Heart right ventricle (tissue), 16 donors: Measurements from ENCODE around the gene TAC4. TPM values are rescaled to one million over a fixed set of nuclear protein-coding genes. Genes with fewer than 3 reads are reported as not detected.

Experiments used
- ATAC-seq, 8 donors: fragments of 200-7000 bp; cut with Tn5 transposase; one replicate each; pipeline ENCODE4 v1.9.1; 2020; ENCODE audit warnings: mild to moderate bottlenecking in 8 of 8, moderate library complexity in 8 of 8, moderate number of reproducible peaks in 1 of 8
- DNase-seq, 2 donors: peaks; one replicate each; pipeline ENCODE4 v3.0.0-alpha.2; 2020
- H3K27ac ChIP-seq, 10 donors: fragments of 200-600 bp; sonication (generic) in 2 of 10; one replicate each; pipeline versions ENCODE4 v1.5.0 to v1.8.0; 2020 to 2022; ENCODE audit warnings: mild to moderate bottlenecking in 3 of 10
- H3K27me3 ChIP-seq, 7 donors: fragments of 200-600 bp; one replicate each; pipeline ENCODE4 v1.8.0; 2021 to 2022; ENCODE audit warnings: mild to moderate bottlenecking in 2 of 7
- H3K36me3 ChIP-seq, 9 donors: fragments of 200-600 bp; sonication (generic) in 1 of 9; one replicate each; pipeline versions ENCODE4 v1.5.0 to v1.8.0; 2020 to 2022; ENCODE audit warnings: mild to moderate bottlenecking in 2 of 9
- H3K4me1 ChIP-seq, 9 donors: fragments of 200-600 bp; sonication (generic) in 1 of 9; one replicate each; pipeline versions ENCODE4 v1.5.0 to v1.8.0; 2020 to 2022; ENCODE audit warnings: mild to moderate bottlenecking in 4 of 9
- H3K4me3 ChIP-seq, 10 donors: fragments of 200-600 bp; sonication (generic) in 2 of 10; one replicate each; pipeline versions ENCODE4 v1.5.0 to v1.8.0; 2020 to 2022; ENCODE audit warnings: mild to moderate bottlenecking in 7 of 10, moderate library complexity in 2 of 10
- H3K9me3 ChIP-seq, 11 donors: fragments of 200-600 bp in 10 of 11; sonication (generic) in 2 of 11; one replicate each; pipeline versions ENCODE4 v1.5.0 to v1.8.0; 2013 to 2022; ENCODE audit warnings: mild to moderate bottlenecking in 2 of 11, control low read depth in 1 of 11, moderate library complexity in 1 of 11
- WGBS, 2 donors: extraction: QIAGEN DNeasy Blood & Tissue Kit; methylation state at CpG; one replicate each; pipeline ENCODE4 v1.1.7; 2013; ENCODE audit warnings: inconsistent platforms in 1 of 2; 5-methylcytosine and 5-hydroxymethylcytosine counted together
- intact Hi-C, 10 donors: fragments of 100-400 bp; cut with DNase I; formaldehyde crosslinking; loops; one replicate each; pipeline versions ENCODE4 v1.11.1 to v1.14.2; 2022
- polyA plus RNA-seq, 2 donors: library from polyadenylated mRNA; stranded (reverse); fragments of 200-250 nt; gene quantifications; one replicate each; pipeline ENCODE4 v1.2.3, GENCODE V29; 2013
- total RNA-seq, 10 donors: library from RNA; stranded (reverse); fragmentation: NEBNext Ultra II Directional in 3 of 10; extraction: Animal tissue kit (Norgen Biotek cat#: 25700) in 3 of 10; gene quantifications; one replicate each; pipeline versions ENCODE4 v1.2.1 to v1.2.4, GENCODE V29; 2021 to 2023
- TF ChIP-seq, protein P1 (sequence below), 9 donors: fragments of 200-600 bp; sonication (generic) in 2 of 9; IDR thresholded peaks; one replicate each; pipeline versions ENCODE4 v1.5.0 to v1.8.0; 2021 to 2022; ENCODE audit warnings: antibody characterized with exemption in 9 of 9, mild to moderate bottlenecking in 5 of 9, moderate library complexity in 1 of 9
- donor health status: Arrhythmogenic right ventricular cardiomyopathy.
- donor health status: ischemic (EF 13 %, LVEDD 7.1; RV severe dilation, severe dysfunction).
- donor health status: healthy with polysubstance abuse.
- donor health status: DM: no; HTN: yes; CAD: no.
- donor health status: DM: no; HTN: no; CAD: no.
- donor health status: ischemic (EF 25% LVEDD 6.9; RV normal size, moderate dysfunction).
- donor health status: ischemic (EF 25% LVEDD 5.7; RV mildly dilated, moderate dysfunction).
- donor health status: healthy.
- donor health status: DM: yes; HTN: yes; CAD: no.
- donor health status: Ischemic cardiomyopathy.
- donor health status: ischemic (EF 35%, LVEDD 5.7; RV mildly dilated, moderate dysfunction).
- donor health status: nonischemic (EF 11% LVEDD 7.7; RV severe dilation, severe dysfunction).
- donor health status: DM: yes; HTN: yes; CAD: no.
- donor health status: PGD.
- donor health status: ischemic (EF 29% LVEDD 5.4; RV normal size, mild dysfunction).
- donor health status: nonischemic (EF 23%, LVEDD 6.1; RV moderate dilation, normal function).

Gene TAC4
- total and polyA plus RNA-seq, 12 donors: 0.78 to 2.7 (median 0.94) TPM; not detected in 9

GRCh38 chr17:49841548-49841947, 6.3 kb downstream of the TAC4 start:
- intact Hi-C loops: loop anchor here in 1 of 10 donors (10.0 kb wide), 1 partner anchor 57 kb away; the partner anchor contains the start of gene KAT7
- H3K36me3 ChIP-seq: peaks cover 0 to 13% (median 0%) of the 10 kb centered on the region in 9 donors
- DNase-seq: no peak
- no peak for ATAC-seq
- H3K27me3 ChIP-seq: no peaks in the 10 kb centered on the region
- no peaks in the 10 kb centered on the region for H3K9me3 ChIP-seq
- peaks cover 12 to 44% (median 36%) of the 10 kb centered on the region in 9 donors for H3K4me1 ChIP-seq
- TF ChIP-seq, protein P1, sequence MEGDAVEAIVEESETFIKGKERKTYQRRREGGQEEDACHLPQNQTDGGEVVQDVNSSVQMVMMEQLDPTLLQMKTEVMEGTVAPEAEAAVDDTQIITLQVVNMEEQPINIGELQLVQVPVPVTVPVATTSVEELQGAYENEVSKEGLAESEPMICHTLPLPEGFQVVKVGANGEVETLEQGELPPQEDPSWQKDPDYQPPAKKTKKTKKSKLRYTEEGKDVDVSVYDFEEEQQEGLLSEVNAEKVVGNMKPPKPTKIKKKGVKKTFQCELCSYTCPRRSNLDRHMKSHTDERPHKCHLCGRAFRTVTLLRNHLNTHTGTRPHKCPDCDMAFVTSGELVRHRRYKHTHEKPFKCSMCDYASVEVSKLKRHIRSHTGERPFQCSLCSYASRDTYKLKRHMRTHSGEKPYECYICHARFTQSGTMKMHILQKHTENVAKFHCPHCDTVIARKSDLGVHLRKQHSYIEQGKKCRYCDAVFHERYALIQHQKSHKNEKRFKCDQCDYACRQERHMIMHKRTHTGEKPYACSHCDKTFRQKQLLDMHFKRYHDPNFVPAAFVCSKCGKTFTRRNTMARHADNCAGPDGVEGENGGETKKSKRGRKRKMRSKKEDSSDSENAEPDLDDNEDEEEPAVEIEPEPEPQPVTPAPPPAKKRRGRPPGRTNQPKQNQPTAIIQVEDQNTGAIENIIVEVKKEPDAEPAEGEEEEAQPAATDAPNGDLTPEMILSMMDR (IDR thresholded peaks at IDR 0.05): no peak
- H3K4me3 ChIP-seq: no peak overlapping the region
- H3K27ac ChIP-seq: no peak overlapping the region
- 97 to 100% methylated on average over 2 to 3 of the region's 3 CpGs for WGBS, 2 donors

DNA sequence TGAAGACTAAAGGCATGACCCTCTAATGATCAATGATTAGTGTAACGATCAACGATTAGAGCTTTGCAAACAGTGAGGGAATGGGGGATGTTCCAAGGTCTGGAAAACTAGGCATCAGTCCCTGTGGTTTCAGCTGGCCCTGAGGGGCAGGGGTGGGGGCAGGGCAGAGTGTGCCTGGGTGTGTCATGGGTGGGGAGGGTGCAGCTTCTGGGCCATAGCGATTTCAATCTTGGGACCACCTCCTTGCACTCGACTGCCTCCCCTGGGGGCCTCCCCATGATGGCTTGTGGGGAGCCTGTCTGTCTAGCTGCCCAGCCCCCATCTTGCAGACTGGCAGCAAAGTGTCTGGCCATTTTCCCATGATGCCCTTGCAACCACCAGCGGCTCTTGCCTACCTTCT, 8.4 kb downstream of the TAC4 start:
- 69 to 70% methylated on average over 5 of the region's 5 CpGs for WGBS, 2 donors
- Histone ChIP-seq H3K9me3 (no peaks in the 10 kb centered on the region), H3K27ac (peak overlapping the region in 4 of 10 donors; percentile 31 to 50 (median 38)), H3K4me3 (no peak overlapping the region), H3K36me3 (peaks cover 0 to 19% (median 0%) of the 10 kb centered on the region in 9 donors), H3K4me1 (peaks cover 15 to 43% (median 33%) of the 10 kb centered on the region in 9 donors), H3K27me3 (no peaks in the 10 kb centered on the region)
- TF ChIP-seq, protein P1 (IDR thresholded peaks at IDR 0.05): no peak
- ATAC-seq (no peak), DNase-seq (no peak)
- intact Hi-C loops: no loop called here

DNA sequence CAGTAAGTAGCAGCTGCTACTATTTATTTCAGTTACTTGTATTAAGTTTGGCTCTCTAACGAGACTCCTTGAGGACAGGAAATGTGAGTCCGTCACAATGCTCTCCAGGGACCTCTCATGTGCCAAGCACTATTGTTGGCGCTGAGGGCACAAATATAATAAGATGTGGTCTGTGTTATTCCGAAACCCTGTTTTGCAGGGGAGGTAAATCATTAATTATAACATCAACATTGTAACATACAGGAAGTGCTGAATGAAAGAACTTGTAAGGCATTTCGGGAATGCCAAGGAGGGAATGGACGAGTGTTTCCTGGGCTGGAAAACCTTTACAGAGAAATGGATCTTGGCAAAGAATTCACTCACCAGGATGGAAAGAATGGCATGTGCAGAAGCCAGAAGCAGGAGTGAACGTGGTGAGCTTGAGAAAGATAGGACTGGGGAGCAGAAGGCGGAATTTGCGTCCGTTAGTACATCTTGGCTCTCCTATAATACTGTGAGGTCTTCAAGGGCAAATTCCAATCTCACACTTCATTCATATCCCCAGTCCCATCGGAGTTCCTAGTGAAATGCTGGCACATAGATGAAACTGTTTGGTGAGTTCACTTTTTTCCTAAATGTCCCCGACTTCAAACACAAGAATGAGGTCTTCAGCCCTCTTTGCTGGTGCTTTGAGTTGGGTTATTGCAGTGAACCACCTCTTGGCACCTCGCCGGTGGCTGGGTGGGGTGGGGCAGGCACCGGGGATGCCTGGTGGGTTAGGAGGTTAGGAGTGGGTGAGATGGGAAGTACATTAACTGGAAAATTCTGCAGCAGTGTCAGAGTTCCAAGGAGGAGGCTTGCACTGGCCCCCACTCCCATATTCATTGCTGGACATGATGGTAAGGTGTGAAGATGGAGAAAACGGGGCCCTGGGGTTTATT, 11.5 kb downstream of the TAC4 start:
- TF ChIP-seq, protein P1 (IDR thresholded peaks at IDR 0.05): no peak
- no peaks in the 10 kb centered on the region for H3K9me3 ChIP-seq
- H3K4me1 ChIP-seq: peaks cover 15 to 67% (median 44%) of the 10 kb centered on the region in 9 donors
- DNase-seq: peak in 1 of 2 donors; percentile 43
- H3K27me3 ChIP-seq: no peaks in the 10 kb centered on the region
- H3K4me3 ChIP-seq: no peak overlapping the region
- intact Hi-C loops: no loop called here
- H3K36me3 ChIP-seq: peaks cover 0 to 45% (median 0%) of the 10 kb centered on the region in 9 donors
- H3K27ac ChIP-seq: peak overlapping the region in 6 of 10 donors; percentile 1 to 53 (median 28)
- 32 to 38% methylated on average over 16 of the region's 16 CpGs for WGBS, 2 donors
- peak in 6 of 8 donors; percentile 43 to 61 (median 48) for ATAC-seq

GRCh38 chr17:49835472-49835871, 12.4 kb downstream of the TAC4 start:
- Histone ChIP-seq H3K4me3 (no peak overlapping the region), H3K4me1 (peaks cover 15 to 74% (median 44%) of the 10 kb centered on the region in 9 donors), H3K27ac (peak overlapping the region in 4 of 10 donors; percentile 13 to 53 (median 40)), H3K36me3 (peaks cover 0 to 50% (median 0%) of the 10 kb centered on the region in 9 donors), H3K27me3 (no peaks in the 10 kb centered on the region), H3K9me3 (no peaks in the 10 kb centered on the region)
- peak in 3 of 8 donors; percentile 3 to 19 (median 11) for ATAC-seq
- no peak for DNase-seq
- intact Hi-C loops: no loop called here
- WGBS, 2 donors: 71 to 86% methylated on average over 7 of the region's 7 CpGs
- TF ChIP-seq, protein P1 (IDR thresholded peaks at IDR 0.05): no peak
